GM15510 (cell line): ENCODE measurements around the gene TIMM44.

ENCODE experiments used
- POLR2A ChIP-seq: IDR thresholded peaks from 3 replicates; pipeline ENCODE4 v1.6.1; 2011; ENCODE audit warnings: borderline replicate concordance; ENCODE audit not compliant: insufficient read length; ENCODE audit errors: extremely low read depth

TIMM44 gene

GRCh38 chr19:7979559-7979958 is 36.1 kb upstream of the TIMM44 start:
- no peak for TF ChIP-seq POLR2A

GRCh38 chr19:7979011-7979410 is 35.5 kb upstream of the TIMM44 start:
- no peak for TF ChIP-seq POLR2A

- TF ChIP-seq POLR2A = no peak
These were observed 34.8 kb upstream of the TIMM44 start for GRCh38 chr19:7978179-7978825.

GRCh38 chr19:7977723-7978040 is 34.2 kb upstream of the TIMM44 start:
- TF ChIP-seq POLR2A = no peak

GRCh38 chr19:7977021-7977722 is 33.7 kb upstream of the TIMM44 start:
- no peak for TF ChIP-seq POLR2A

- TF ChIP-seq POLR2A = no peak
These were observed 33.0 kb upstream of the TIMM44 start for GRCh38 chr19:7976461-7976860.

GRCh38 chr19:7975037-7975436 is 31.6 kb upstream of the TIMM44 start:
- no peak for TF ChIP-seq POLR2A

- TF ChIP-seq POLR2A = no peak
These were observed 30.4 kb upstream of the TIMM44 start for GRCh38 chr19:7973883-7974282.

- no peak for TF ChIP-seq POLR2A
These were observed 28.4 kb upstream of the TIMM44 start for GRCh38 chr19:7971553-7972520.

GRCh38 chr19:7970716-7971448 is 27.4 kb upstream of the TIMM44 start:
- TF ChIP-seq POLR2A = no peak

GRCh38 chr19:7969555-7969939 is 26.1 kb upstream of the TIMM44 start:
- no peak for TF ChIP-seq POLR2A

- TF ChIP-seq POLR2A = no peak
These were observed 25.5 kb upstream of the TIMM44 start for GRCh38 chr19:7968796-7969554.

- TF ChIP-seq POLR2A = no peak
These were observed 24.7 kb upstream of the TIMM44 start for GRCh38 chr19:7968008-7968795.
